Right ventricle myocardium inferior (tissue), 1 donor: Measurements from ENCODE around the gene TNC. TPM values are rescaled to one million over a fixed set of nuclear protein-coding genes. Genes with fewer than 3 reads are reported as not detected.
A peak's percentile ranks its signal among the peaks of the same experiment; 100 is the strongest.

Experiments used
- ATAC-seq: fragments of 200-7000 bp; cut with Tn5 transposase; one replicate; pipeline ENCODE4 v1.9.1; 2020; ENCODE audit warnings: mild to moderate bottlenecking, moderate library complexity
- DNase-seq: peaks from one replicate; pipeline ENCODE4 v3.0.0; 2021; ENCODE audit errors: missing footprints
- intact Hi-C: fragments of 100-400 bp; cut with DNase I; formaldehyde crosslinking; loops from one replicate; pipeline ENCODE4 v1.11.0; 2022
- total RNA-seq: library from RNA; stranded (reverse); fragmentation: NEBNext Ultra II Directional; extraction: Animal tissue kit (Norgen Biotek cat#: 25700); gene quantifications from one replicate; pipeline ENCODE4 v1.2.1, GENCODE V29; 2021
- donor health status: DM: no; HTN: yes; CAD: no; lungs with severe emphysema.

TNC gene
- total RNA-seq, 1 donor from 2014 or later = 0.57 TPM

- intact Hi-C loops = no loop called here
- DNase-seq (no peak), ATAC-seq (no peak)
Measured at GRCh38 chr9:115025721-115026120, 92.2 kb downstream of the TNC start.

GRCh38 chr9:115024925-115025535 lies 92.9 kb downstream of the TNC start:
- DNase-seq (no peak), ATAC-seq (no peak)
- intact Hi-C loops = no loop called here

- intact Hi-C loops = no loop called here
- DNase-seq (no peak), ATAC-seq (no peak)
Measured at GRCh38 chr9:115022760-115023434, 95.1 kb downstream of the TNC start.

- intact Hi-C loops = loop anchor here (10.0 kb wide), 1 partner anchor 584 kb away; no protein-coding TSS in a partner anchor
- ATAC-seq (no peak), DNase-seq (no peak)
Measured at GRCh38 chr9:115018547-115019435, 99.2 kb downstream of the TNC start.

- ATAC-seq (no peak), DNase-seq (no peak)
Measured at GRCh38 chr9:115016344-115016743, 101.6 kb downstream of the TNC start.

GRCh38 chr9:115015018-115015635 lies 102.8 kb downstream of the TNC start:
- intact Hi-C loops = loop anchor here (2.0 to 10.0 kb wide), 2 partner anchors 580 to 610 kb away; no protein-coding TSS in a partner anchor
- peak; percentile 62 for ATAC-seq
- DNase-seq = no peak

More at GRCh38 chr9:115016344-115016743, 101.6 kb downstream of the TNC start:
- intact Hi-C loops = loop anchor here (10.0 kb wide), 1 partner anchor 582 kb away; no protein-coding TSS in a partner anchor

GRCh38 chr9:115014438-115014837 lies 103.5 kb downstream of the TNC start:
- intact Hi-C loops = loop anchor here (1.0 to 10.0 kb wide), 5 partner anchors 275 to 610 kb away; partner anchors contain the start of gene TEX48
- ATAC-seq (no peak), DNase-seq (no peak)

- ATAC-seq = peak; percentile 74
- intact Hi-C loops = loop anchor here (1.0 to 10.0 kb wide), 5 partner anchors 275 to 609 kb away; partner anchors contain the start of gene TEX48
- peak; percentile 82 for DNase-seq
Measured at GRCh38 chr9:115013998-115014397, 104.0 kb downstream of the TNC start.

- ATAC-seq (no peak), DNase-seq (no peak)
- intact Hi-C loops = loop anchor here (5.0 to 10.0 kb wide), 3 partner anchors 330 to 578 kb away; partner anchors contain the start of gene TEX48
Measured at GRCh38 chr9:115012486-115012885, 105.5 kb downstream of the TNC start.

GRCh38 chr9:115010874-115011273 lies 107.1 kb downstream of the TNC start:
- intact Hi-C loops = loop anchor here (2.0 to 10.0 kb wide), 4 partner anchors 96 to 576 kb away; partner anchors contain the start of gene TEX48
- ATAC-seq (no peak), DNase-seq (no peak)

- no peak for DNase-seq
- intact Hi-C loops = no loop called here
- no peak for ATAC-seq
Measured at GRCh38 chr9:115008536-115009270, 109.3 kb downstream of the TNC start.

- ATAC-seq (no peak), DNase-seq (no peak)
- intact Hi-C loops = no loop called here
Measured at GRCh38 chr9:115006660-115007059, 111.3 kb downstream of the TNC start.

- ATAC-seq (no peak), DNase-seq (no peak)
- intact Hi-C loops = no loop called here
Measured at GRCh38 chr9:115005322-115005721, 112.6 kb downstream of the TNC start.

GRCh38 chr9:115004545-115004944 lies 113.4 kb downstream of the TNC start:
- no peak for ATAC-seq
- DNase-seq = no peak
- intact Hi-C loops = no loop called here

GRCh38 chr9:115002371-115003120 lies 115.4 kb downstream of the TNC start:
- no peak for DNase-seq
- intact Hi-C loops = no loop called here
- peak; percentile 42 for ATAC-seq

GRCh38 chr9:115000217-115000639 lies 117.7 kb downstream of the TNC start:
- intact Hi-C loops = no loop called here
- ATAC-seq (no peak), DNase-seq (no peak)

GRCh38 chr9:114998326-114998725 lies 119.6 kb downstream of the TNC start:
- no peak for ATAC-seq
- intact Hi-C loops = no loop called here
- no peak for DNase-seq
